Progenitor cell of endocrine pancreas (in vitro differentiated cells): ENCODE data around the gene SND1. TPM values are rescaled to one million over a fixed set of nuclear protein-coding genes. Genes with fewer than 3 reads are reported as not detected.
A peak's percentile ranks its signal among the peaks of the same experiment; 100 is the strongest.

Source experiments
- DNase-seq: peaks from one replicate; pipeline ENCODE4 v3.0.0; 2021; ENCODE audit warnings: low spot score; ENCODE audit not compliant: unreplicated experiment
- H3K27ac Mint-ChIP-seq: 2 replicates; pipeline ENCODE4 v1.8.0; 2021; ENCODE audit warnings: mild to moderate bottlenecking, moderate library complexity, mixed read lengths
- H3K27me3 Mint-ChIP-seq: 2 replicates; pipeline ENCODE4 v1.8.0; 2021; ENCODE audit warnings: mixed read lengths
- H3K36me3 Mint-ChIP-seq: 2 replicates; pipeline ENCODE4 v1.8.0; 2022; ENCODE audit warnings: mixed read lengths; ENCODE audit not compliant: insufficient read depth
- H3K4me1 Mint-ChIP-seq: 2 replicates; pipeline ENCODE4 v1.8.0; 2021; ENCODE audit warnings: low read depth, mixed read lengths
- H3K4me3 Mint-ChIP-seq: 2 replicates; pipeline ENCODE4 v1.8.0; 2021; ENCODE audit warnings: low read depth, mild to moderate bottlenecking, moderate library complexity, mixed read lengths
- H3K9me3 Mint-ChIP-seq: 2 replicates; pipeline ENCODE4 v1.8.0; 2021; ENCODE audit warnings: low read depth, mixed read lengths
- total RNA-seq: library from RNA; stranded (reverse); gene quantifications from 2 replicates; pipeline ENCODE4 v1.2.1, GENCODE V29; 2021
- TF ChIP-seq, protein P1 (sequence below): fragments of 200-600 bp; sonication (generic); IDR thresholded peaks from one replicate; pipeline ENCODE4 v1.5.0; 2021; ENCODE audit warnings: antibody characterized with exemption, mild to moderate bottlenecking; ENCODE audit not compliant: unreplicated experiment

The SND1 gene
- total RNA-seq, 1 donor from 2014 or later: 213 TPM

DNA sequence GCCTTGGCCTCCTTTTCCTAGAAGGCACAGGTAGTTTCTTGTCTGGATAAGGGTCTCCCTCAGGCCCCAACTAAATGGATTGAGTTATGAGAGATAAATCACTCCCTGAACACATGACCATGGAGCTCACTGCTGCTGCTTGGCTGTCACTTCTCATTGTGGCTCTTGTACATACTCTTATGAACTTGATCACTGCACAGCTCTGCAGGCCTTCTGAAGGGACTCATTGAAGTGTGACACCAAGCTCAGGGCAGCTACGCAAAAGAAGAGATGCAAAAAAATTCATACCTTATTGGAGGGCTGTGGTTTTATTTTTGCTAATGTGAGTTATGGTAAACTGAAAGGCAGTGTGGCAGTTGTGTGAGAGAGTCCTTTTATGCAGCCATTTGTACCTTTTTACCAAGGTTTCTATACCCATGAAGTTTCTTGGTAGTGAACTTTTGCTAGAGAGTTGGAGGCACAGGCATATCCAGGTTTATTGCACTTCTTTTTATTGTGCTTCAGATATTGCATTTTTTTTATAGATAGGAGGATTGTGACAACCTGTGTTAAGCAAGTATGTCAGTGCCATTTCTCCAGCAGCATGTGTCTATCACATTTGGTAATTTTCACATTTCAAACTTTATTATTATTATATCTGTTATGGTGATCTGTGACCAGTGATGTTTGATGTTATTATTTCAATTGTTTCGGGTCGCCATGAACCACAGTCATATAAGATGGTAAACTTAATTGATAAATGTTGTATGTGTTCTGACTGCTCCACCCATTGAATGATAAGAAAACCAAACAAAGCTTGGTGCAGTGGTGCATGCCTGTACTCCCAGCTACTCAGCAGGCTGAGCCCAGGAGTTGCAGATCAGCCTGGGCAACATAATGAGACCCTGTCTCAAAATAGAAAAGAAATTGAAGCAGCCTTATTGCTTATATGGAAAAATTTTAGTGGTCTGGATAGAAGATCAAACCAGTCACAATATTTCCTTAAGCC, 278.6 kb downstream of the SND1 start:
- no peak overlapping the region for H3K4me3 Mint-ChIP-seq
- TF ChIP-seq, protein P1, sequence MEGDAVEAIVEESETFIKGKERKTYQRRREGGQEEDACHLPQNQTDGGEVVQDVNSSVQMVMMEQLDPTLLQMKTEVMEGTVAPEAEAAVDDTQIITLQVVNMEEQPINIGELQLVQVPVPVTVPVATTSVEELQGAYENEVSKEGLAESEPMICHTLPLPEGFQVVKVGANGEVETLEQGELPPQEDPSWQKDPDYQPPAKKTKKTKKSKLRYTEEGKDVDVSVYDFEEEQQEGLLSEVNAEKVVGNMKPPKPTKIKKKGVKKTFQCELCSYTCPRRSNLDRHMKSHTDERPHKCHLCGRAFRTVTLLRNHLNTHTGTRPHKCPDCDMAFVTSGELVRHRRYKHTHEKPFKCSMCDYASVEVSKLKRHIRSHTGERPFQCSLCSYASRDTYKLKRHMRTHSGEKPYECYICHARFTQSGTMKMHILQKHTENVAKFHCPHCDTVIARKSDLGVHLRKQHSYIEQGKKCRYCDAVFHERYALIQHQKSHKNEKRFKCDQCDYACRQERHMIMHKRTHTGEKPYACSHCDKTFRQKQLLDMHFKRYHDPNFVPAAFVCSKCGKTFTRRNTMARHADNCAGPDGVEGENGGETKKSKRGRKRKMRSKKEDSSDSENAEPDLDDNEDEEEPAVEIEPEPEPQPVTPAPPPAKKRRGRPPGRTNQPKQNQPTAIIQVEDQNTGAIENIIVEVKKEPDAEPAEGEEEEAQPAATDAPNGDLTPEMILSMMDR: no peak
- peaks cover 43% of the 10 kb centered on the region for H3K4me1 Mint-ChIP-seq
- no peaks in the 10 kb centered on the region for H3K27me3 Mint-ChIP-seq
- H3K9me3 Mint-ChIP-seq: no peaks in the 10 kb centered on the region
- no peak for DNase-seq
- peak overlapping the region; percentile 62 for H3K27ac Mint-ChIP-seq
- H3K36me3 Mint-ChIP-seq: peaks cover 31% of the 10 kb centered on the region

DNA sequence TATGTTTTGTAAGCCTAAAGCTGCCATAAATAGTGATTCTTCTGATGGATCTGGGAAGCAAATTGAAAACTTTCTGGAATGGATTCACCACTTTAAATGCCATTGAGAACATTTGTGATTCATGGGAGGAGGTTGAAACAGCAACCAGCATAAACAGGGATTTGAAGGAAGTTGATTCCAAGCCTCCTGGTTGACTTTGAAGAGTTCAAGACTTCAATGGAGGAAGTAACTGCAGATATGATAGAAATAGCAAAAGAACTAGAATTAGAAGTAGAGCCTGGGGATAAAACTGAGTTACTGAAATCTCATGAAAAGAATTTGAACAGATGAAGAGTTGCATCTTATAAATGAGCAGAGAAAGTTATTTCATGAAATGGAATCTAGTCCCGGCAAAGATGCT, 280.1 kb downstream of the SND1 start:
- Mint-ChIP-seq H3K4me3 (no peak overlapping the region), H3K36me3 (peaks cover 31% of the 10 kb centered on the region), H3K27ac (no peak overlapping the region), H3K4me1 (peaks cover 39% of the 10 kb centered on the region), H3K9me3 (no peaks in the 10 kb centered on the region), H3K27me3 (no peaks in the 10 kb centered on the region)
- TF ChIP-seq, protein P1: no peak
- no peak for DNase-seq

DNA sequence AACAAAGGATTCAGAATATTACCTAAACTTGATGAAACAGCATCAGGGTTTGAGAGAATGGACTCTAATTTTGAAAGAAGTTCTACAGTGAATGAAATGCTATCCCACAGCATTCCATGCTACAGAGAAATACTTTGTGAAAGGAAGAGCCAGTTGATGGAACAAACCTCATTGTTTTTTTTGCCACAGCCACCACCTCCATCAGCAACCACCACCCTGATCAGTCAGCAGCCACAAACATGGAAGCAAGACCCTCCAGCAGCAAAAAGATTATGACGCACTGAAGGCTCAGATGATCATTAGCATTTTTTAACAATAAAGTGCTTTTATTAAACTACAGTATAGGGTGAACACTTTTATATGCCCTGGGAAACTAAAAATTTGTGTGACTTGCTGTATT, 280.5 kb downstream of the SND1 start:
- TF ChIP-seq, protein P1: no peak
- Mint-ChIP-seq H3K4me3 (no peak overlapping the region), H3K4me1 (peaks cover 38% of the 10 kb centered on the region), H3K9me3 (no peaks in the 10 kb centered on the region), H3K27me3 (no peaks in the 10 kb centered on the region), H3K27ac (no peak overlapping the region), H3K36me3 (peaks cover 31% of the 10 kb centered on the region)
- no peak for DNase-seq

DNA sequence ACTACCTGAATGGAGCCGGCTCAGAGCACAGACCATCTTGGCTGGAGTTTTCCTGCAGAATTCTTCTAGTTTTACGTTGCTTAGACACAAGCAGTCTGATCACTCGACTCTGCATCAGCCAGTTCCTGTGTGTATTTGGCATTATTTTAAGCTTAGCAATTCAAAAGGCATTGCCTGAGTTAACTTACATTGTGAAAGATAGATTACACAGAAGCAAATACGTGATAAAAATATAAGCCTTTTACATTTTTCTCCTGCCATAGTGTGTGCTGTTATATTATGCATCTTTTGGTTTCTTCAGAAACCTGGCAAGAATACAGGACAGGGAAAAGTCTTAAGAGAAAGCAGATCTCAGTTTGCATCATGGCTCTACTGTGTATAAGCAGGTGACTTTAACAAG, 281.2 kb downstream of the SND1 start:
- TF ChIP-seq, protein P1: no peak
- Mint-ChIP-seq H3K4me3 (no peak overlapping the region), H3K4me1 (peaks cover 37% of the 10 kb centered on the region), H3K9me3 (no peaks in the 10 kb centered on the region), H3K36me3 (peaks cover 31% of the 10 kb centered on the region), H3K27me3 (no peaks in the 10 kb centered on the region), H3K27ac (no peak overlapping the region)
- DNase-seq: no peak

DNA sequence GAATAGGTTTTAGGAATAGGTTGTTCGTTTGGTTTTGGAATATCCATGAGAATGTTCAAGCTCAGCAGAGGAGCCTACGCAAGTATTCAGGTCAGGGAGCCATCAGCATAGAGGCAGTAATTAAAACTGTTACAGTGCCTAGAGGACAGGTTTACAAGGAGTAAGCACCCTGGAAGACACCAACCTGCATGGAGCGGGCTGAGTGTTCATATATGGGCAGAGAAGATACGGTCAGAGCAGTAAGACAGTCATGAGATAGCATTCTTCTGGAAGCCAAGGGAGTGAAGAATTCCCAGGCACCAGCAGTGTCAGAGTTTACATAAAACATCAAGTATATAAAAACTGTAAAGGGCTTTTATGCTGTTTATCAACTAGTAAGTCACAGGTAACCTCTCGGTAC, 282.7 kb downstream of the SND1 start:
- H3K27me3 Mint-ChIP-seq: no peaks in the 10 kb centered on the region
- no peaks in the 10 kb centered on the region for H3K9me3 Mint-ChIP-seq
- H3K4me1 Mint-ChIP-seq: peaks cover 34% of the 10 kb centered on the region
- peaks cover 25% of the 10 kb centered on the region for H3K36me3 Mint-ChIP-seq
- TF ChIP-seq, protein P1: no peak
- no peak overlapping the region for H3K4me3 Mint-ChIP-seq
- H3K27ac Mint-ChIP-seq: no peak overlapping the region
- DNase-seq: no peak
